Measurements from ENCODE around the gene VRK2. TPM values are rescaled to one million over a fixed set of nuclear protein-coding genes. Genes with fewer than 3 reads are reported as not detected.
"Not testable (repeated sequence)": the region's sequence is repeated elsewhere in the genome, so short reads cannot be mapped to it uniquely, and the experiment has no call there.

The VRK2 gene
- total RNA-seq, 1 experiment from 2014 or later: 42.8 TPM

DNA sequence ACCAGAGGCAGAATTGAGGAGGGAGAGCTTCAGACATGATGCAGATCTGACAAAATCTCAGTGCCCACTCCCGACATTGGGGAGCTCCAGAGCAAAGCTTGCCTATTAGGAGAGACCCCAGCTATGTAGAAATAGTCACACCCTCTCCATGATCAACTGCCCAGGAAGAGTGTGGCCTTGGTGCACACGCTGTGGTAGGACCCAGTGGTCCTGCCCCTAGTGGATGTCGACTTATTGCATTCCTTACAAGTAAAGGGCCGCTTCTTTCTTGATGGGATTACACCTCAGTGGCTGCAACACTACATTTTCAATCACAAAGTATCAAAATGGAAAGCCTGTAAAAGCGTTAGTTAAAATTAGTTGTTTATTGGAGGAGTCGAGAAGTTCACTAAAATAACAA is 64.2 kb downstream of the VRK2 start:
- intact Hi-C loops (cut with micrococcal nuclease; ENCODE audit: unreplicated experiment): no loop called here
- TF ChIP-seq EZH2 (IDR thresholded peaks at IDR 0.05; ENCODE audit: low read depth) (no peak), CTCF (conservative IDR thresholded peaks at IDR 0.05) (no peak)
- H4K20me1 ChIP-seq (ENCODE audit: insufficient read depth): no peaks in the 10 kb centered on the region
- peaks cover 19% of the 10 kb centered on the region; the same call in 1 of the 2 replicates for H3K36me3 ChIP-seq (ENCODE audit: low read depth)
- H3K27ac ChIP-seq: no peak overlapping the region
- H3K4me3 ChIP-seq: no peak overlapping the region
- no TSS peak for BruUV-seq (replicated peaks)
- H3K9me3 ChIP-seq (ENCODE audit: insufficient read depth, low read depth): peaks cover 9% of the 10 kb centered on the region; the same call in 1 of the 2 replicates
- no peaks in the 10 kb centered on the region for H3K9me2 ChIP-seq (ENCODE audit: insufficient read depth)
- ChIA-PET CTCF (no interaction called here), POLR2A (ENCODE audit: unreplicated experiment) (no interaction called here)
- H3K27me3 ChIP-seq (ENCODE audit: insufficient read depth, low read depth): no peaks in the 10 kb centered on the region
- no peak overlapping the region for H2AFZ ChIP-seq
- no peak for DNase-seq
- H3K4me1 ChIP-seq (replicated peaks; ENCODE audit: insufficient read depth): peaks cover 54% of the 10 kb centered on the region
- peaks cover 34% of the 10 kb centered on the region for H3F3A ChIP-seq (ENCODE audit: insufficient read depth, low read depth)
- H3K79me2 ChIP-seq (ENCODE audit: low read depth): peaks cover 11% of the 10 kb centered on the region; the same call in 1 of the 2 replicates
- no peak overlapping the region for H3K4me2 ChIP-seq

- H3K9me2 ChIP-seq (ENCODE audit: insufficient read depth); BruUV-seq (replicated peaks); H3K27me3 ChIP-seq (ENCODE audit: insufficient read depth, low read depth); H4K20me1 ChIP-seq (ENCODE audit: insufficient read depth); CTCF ChIA-PET; H3K4me2 ChIP-seq; H3K9me3 ChIP-seq (ENCODE audit: insufficient read depth, low read depth); H2AFZ ChIP-seq; H3F3A ChIP-seq (ENCODE audit: insufficient read depth, low read depth): not testable (repeated sequence)
- DNase-seq: peak; percentile 60 to 81
- Histone ChIP-seq H3K36me3 (ENCODE audit: low read depth) (peaks cover 19% of the 10 kb centered on the region; the same call in 1 of the 2 replicates), H3K4me3 (0 out of 2 replicates have a peak overlapping the region, but pooled peaks have one; percentile 6), H3K79me2 (ENCODE audit: low read depth) (peaks cover 13% of the 10 kb centered on the region; the same call in 1 of the 2 replicates), H3K4me1 (replicated peaks; ENCODE audit: insufficient read depth) (peaks cover 31% of the 10 kb centered on the region), H3K27ac (peak overlapping the region; percentile 84)
- POLR2A ChIA-PET (ENCODE audit: unreplicated experiment): interaction anchor here (0.6 kb wide), 1 partner anchor 14 kb away, joined by 3 read pairs; no protein-coding TSS in a partner anchor
- intact Hi-C loops (cut with micrococcal nuclease; ENCODE audit: unreplicated experiment): loop anchor here (1.0 kb wide), 1 partner anchor 71 kb away; no protein-coding TSS in a partner anchor
These were observed 67.0 kb downstream of the VRK2 start for GRCh38 chr2:58113563-58113962.

DNA sequence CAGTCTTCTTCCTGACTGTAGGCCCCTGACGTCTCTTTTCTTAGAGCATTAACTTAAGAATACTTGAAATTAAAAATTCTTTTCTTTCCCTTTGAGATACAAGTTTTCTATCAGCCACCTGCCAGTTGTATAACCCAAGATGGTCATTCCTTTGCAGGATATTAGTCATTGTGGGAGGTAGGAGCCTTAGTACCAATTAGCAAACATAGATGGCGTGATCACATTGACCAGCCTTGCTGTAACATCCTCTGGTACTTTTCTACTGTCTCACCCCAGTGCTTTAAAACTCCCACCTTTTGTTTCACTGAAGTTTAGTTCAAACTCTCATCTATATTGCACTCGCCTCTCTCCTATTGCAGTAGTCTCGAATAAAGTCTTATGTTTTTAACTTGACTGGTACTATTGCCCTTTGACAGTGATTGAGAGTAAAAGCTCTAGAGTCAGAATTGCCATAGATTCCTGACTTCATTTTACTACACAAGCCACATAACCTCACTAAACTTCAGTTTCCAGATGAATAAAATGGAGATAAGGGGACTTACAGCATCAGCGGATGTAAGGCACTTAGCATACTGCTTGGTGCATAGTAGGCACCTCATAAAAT is 74.1 kb downstream of the VRK2 start:
- intact Hi-C loops (cut with micrococcal nuclease; ENCODE audit: unreplicated experiment): no loop called here
- CTCF ChIA-PET: interaction anchor here (0.6 kb wide), 1 partner anchor 71 kb away, joined by 3 read pairs; no protein-coding TSS in a partner anchor

More for the DNA sequence above, 74.1 kb downstream of the VRK2 start:
- Histone ChIP-seq H3K4me2 (no peak overlapping the region), H3K27ac (no peak overlapping the region), H3K36me3 (ENCODE audit: low read depth) (peaks cover 7% of the 10 kb centered on the region; the same call in 1 of the 2 replicates), H3K4me1 (replicated peaks; ENCODE audit: insufficient read depth) (no peaks in the 10 kb centered on the region), H3F3A (ENCODE audit: insufficient read depth, low read depth) (no peaks in the 10 kb centered on the region), H2AFZ (no peak overlapping the region), H4K20me1 (ENCODE audit: insufficient read depth) (no peaks in the 10 kb centered on the region), H3K79me2 (ENCODE audit: low read depth) (peaks cover 2% of the 10 kb centered on the region; the same call in 1 of the 2 replicates), H3K9me3 (ENCODE audit: insufficient read depth, low read depth) (no peaks in the 10 kb centered on the region), H3K27me3 (ENCODE audit: insufficient read depth, low read depth) (no peaks in the 10 kb centered on the region), H3K4me3 (no peak overlapping the region), H3K9me2 (ENCODE audit: insufficient read depth) (no peaks in the 10 kb centered on the region)
- BruUV-seq (replicated peaks): no TSS peak
- POLR2A ChIA-PET (ENCODE audit: unreplicated experiment): no interaction called here
- DNase-seq: no peak
- TF ChIP-seq EZH2 (IDR thresholded peaks at IDR 0.05; ENCODE audit: low read depth): no peak
- TF ChIP-seq CTCF (conservative IDR thresholded peaks at IDR 0.05): no peak

Data from PC-9 (cell line).